Caco-2 (cell line): ENCODE data around the gene ILDR2. TPM values are rescaled to one million over a fixed set of nuclear protein-coding genes. Genes with fewer than 3 reads are reported as not detected.

Experiments used
- BruUV-seq: library from RNA; stranded (reverse); fragments of 400-500 nt; replicated peaks from 2 replicates; lab custom pipeline; 2021; lab: Mats Ljungman, UMichigan
- CTCF ChIA-PET: fragments of 300-600 bp; sonication (Branson Sonifier 250); formaldehyde crosslinking; loops from one replicate; lab custom pipeline; 2022; ENCODE audit warnings: antibody characterized with exemption; lab: Charles Lee
- POLR2A ChIA-PET: fragments of 300-600 bp; sonication (Branson Sonifier 250); formaldehyde crosslinking; loops from one replicate; lab custom pipeline; 2022; ENCODE audit warnings: antibody characterized with exemption; lab: Charles Lee
- DNase-seq, 2 experiments: peaks; one replicate each; pipeline versions ENCODE4 v3.0.0 to v3.0.0-alpha.2; 2020 to 2022
- H3K27me3 ChIP-seq: replicated peaks from 2 replicates; pipeline ENCODE4 v1.6.0; 2011; ENCODE audit warnings: low read length; ENCODE audit not compliant: control insufficient read depth, insufficient read depth
- H3K36me3 ChIP-seq: 2 replicates; pipeline ENCODE4 v1.5.1; 2011; ENCODE audit warnings: low read length; ENCODE audit not compliant: control insufficient read depth, insufficient read depth
- H3K4me1 ChIP-seq: fragments of 250-450 bp; sonication (Bioruptor Pico); 2 replicates; pipeline ENCODE4 v1.5.1; 2020; ENCODE audit warnings: mild to moderate bottlenecking
- H3K4me3 ChIP-seq: 2 replicates; pipeline ENCODE4 v1.5.1; 2011; ENCODE audit warnings: low read depth, mild to moderate bottlenecking, control low read depth, low read length
- H3K9me3 ChIP-seq: fragments of 250-450 bp; sonication (Bioruptor Pico); 2 replicates; pipeline ENCODE4 v1.5.1; 2020; ENCODE audit warnings: mild to moderate bottlenecking, moderate library complexity
- H3K27ac Mint-ChIP-seq: one replicate; pipeline ENCODE4 v1.8.0; 2022; ENCODE audit warnings: mixed read lengths; ENCODE audit not compliant: unreplicated experiment
- H3K27me3 Mint-ChIP-seq: one replicate; pipeline ENCODE4 v1.8.0; 2022; ENCODE audit warnings: mixed read lengths; ENCODE audit not compliant: insufficient read depth, unreplicated experiment
- H3K36me3 Mint-ChIP-seq: one replicate; pipeline ENCODE4 v1.8.0; 2022; ENCODE audit warnings: mild to moderate bottlenecking, mixed read lengths; ENCODE audit not compliant: insufficient read depth, unreplicated experiment
- H3K4me1 Mint-ChIP-seq: one replicate; pipeline ENCODE4 v1.8.0; 2022; ENCODE audit warnings: low read depth, mixed read lengths; ENCODE audit not compliant: unreplicated experiment
- H3K4me3 Mint-ChIP-seq: one replicate; pipeline ENCODE4 v1.8.0; 2022; ENCODE audit warnings: mild to moderate bottlenecking, moderate library complexity, mixed read lengths; ENCODE audit not compliant: unreplicated experiment
- H3K9me3 Mint-ChIP-seq: one replicate; pipeline ENCODE4 v1.8.0; 2022; ENCODE audit warnings: mixed read lengths; ENCODE audit not compliant: unreplicated experiment
- intact Hi-C: fragments of 100-400 bp; cut with micrococcal nuclease; formaldehyde crosslinking; loops from one replicate; pipeline ENCODE4 v1.10.0; 2022; ENCODE audit not compliant: unreplicated experiment
- total RNA-seq: library from RNA; stranded (reverse); gene quantifications from 2 replicates; pipeline ENCODE4 v1.2.3, GENCODE V29; 2022
- TF ChIP-seq, protein P1 (sequence below), 2 experiments: fragments of 200-600 bp in 1 of 2; IDR thresholded peaks; 1 replicate in 1 of 2; 2 replicates in 1 of 2; pipeline versions ENCODE4 v1.5.1 to v1.8.0; 2011 to 2022; ENCODE audit warnings: antibody characterized with exemption in 1 of 2, control low read depth in 1 of 2, inconsistent platforms in 1 of 2, low read depth in 1 of 2, low read length in 1 of 2, mild to moderate bottlenecking in 1 of 2, moderate library complexity in 1 of 2; ENCODE audit not compliant: insufficient read depth in 1 of 2, severe bottlenecking in 1 of 2, unreplicated experiment in 1 of 2

ILDR2 gene
- total RNA-seq, 1 experiment from 2014 or later: 0.98 TPM

DNA sequence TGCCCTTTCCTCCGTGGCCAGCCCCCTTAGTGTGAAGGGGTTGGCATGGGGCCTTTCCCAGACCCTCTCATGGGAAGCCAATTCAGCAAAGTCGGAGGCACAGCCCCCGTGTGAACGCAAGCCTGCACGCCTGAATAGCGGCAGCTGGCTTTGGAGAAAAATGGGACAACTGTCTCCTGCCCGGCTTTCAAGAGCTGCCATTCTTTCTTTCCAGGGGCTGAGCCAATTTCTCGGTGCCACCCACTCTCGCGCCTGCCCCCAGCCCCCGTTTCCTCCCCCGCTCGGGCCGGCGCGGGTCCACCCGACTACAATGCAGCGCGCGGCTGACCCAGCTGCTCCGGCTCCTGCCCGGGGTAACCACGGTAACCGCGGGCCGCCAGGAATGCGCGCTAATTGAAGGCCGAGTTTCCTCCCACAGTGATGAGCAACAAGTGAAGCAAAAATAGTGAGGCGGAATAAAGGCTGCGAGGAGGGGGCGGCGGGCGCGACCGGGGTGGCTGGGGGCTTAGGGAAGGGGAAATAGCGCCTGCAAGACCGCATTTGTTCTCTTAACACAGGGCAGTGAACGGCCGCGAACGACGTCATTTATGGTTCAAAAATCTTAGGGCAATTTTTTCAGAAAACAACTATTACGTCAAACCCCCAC lies 27.8 kb downstream of the ILDR2 start:
- no TSS peak for BruUV-seq
- ChIA-PET CTCF (no interaction called here), POLR2A (no interaction called here)
- TF ChIP-seq, protein P1, sequence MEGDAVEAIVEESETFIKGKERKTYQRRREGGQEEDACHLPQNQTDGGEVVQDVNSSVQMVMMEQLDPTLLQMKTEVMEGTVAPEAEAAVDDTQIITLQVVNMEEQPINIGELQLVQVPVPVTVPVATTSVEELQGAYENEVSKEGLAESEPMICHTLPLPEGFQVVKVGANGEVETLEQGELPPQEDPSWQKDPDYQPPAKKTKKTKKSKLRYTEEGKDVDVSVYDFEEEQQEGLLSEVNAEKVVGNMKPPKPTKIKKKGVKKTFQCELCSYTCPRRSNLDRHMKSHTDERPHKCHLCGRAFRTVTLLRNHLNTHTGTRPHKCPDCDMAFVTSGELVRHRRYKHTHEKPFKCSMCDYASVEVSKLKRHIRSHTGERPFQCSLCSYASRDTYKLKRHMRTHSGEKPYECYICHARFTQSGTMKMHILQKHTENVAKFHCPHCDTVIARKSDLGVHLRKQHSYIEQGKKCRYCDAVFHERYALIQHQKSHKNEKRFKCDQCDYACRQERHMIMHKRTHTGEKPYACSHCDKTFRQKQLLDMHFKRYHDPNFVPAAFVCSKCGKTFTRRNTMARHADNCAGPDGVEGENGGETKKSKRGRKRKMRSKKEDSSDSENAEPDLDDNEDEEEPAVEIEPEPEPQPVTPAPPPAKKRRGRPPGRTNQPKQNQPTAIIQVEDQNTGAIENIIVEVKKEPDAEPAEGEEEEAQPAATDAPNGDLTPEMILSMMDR (IDR thresholded peaks at IDR 0.05; ENCODE audit: insufficient read depth in 1 of 2, low read depth in 1 of 2, low read length in 1 of 2, severe bottlenecking in 1 of 2, unreplicated experiment in 1 of 2): no peak
- Mint-ChIP-seq H3K9me3 (no peaks in the 10 kb centered on the region), H3K4me3 (peak overlapping the region; percentile 53), H3K27ac (no peak overlapping the region), H3K27me3 (peaks cover 6% of the 10 kb centered on the region), H3K36me3 (no peaks in the 10 kb centered on the region), H3K4me1 (no peaks in the 10 kb centered on the region)
- DNase-seq: peak; percentile 40 to 54
- no peaks in the 10 kb centered on the region for H3K27me3 ChIP-seq
- H3K9me3 ChIP-seq: no peaks in the 10 kb centered on the region
- H3K4me3 ChIP-seq: peak overlapping the region; percentile 27
- intact Hi-C loops: no loop called here
- H3K4me1 ChIP-seq: peaks cover 6% of the 10 kb centered on the region
- no peaks in the 10 kb centered on the region for H3K36me3 ChIP-seq

- Mint-ChIP-seq H3K27ac (no peak overlapping the region), H3K4me3 (no peak overlapping the region), H3K9me3 (no peaks in the 10 kb centered on the region), H3K27me3 (peaks cover 6% of the 10 kb centered on the region), H3K4me1 (no peaks in the 10 kb centered on the region), H3K36me3 (no peaks in the 10 kb centered on the region)
- H3K36me3 ChIP-seq: no peaks in the 10 kb centered on the region
- no peaks in the 10 kb centered on the region for H3K27me3 ChIP-seq
- intact Hi-C loops: no loop called here
- CTCF ChIA-PET: interaction anchor here (0.7 kb wide), 1 partner anchor 34 kb away, joined by 3 read pairs; no protein-coding TSS in a partner anchor
- H3K4me3 ChIP-seq: no peak overlapping the region
- H3K4me1 ChIP-seq: no peaks in the 10 kb centered on the region
- POLR2A ChIA-PET: no interaction called here
- DNase-seq: no peak
- no peaks in the 10 kb centered on the region for H3K9me3 ChIP-seq
- TF ChIP-seq, protein P1 (IDR thresholded peaks at IDR 0.05; ENCODE audit: insufficient read depth in 1 of 2, low read depth in 1 of 2, low read length in 1 of 2, severe bottlenecking in 1 of 2, unreplicated experiment in 1 of 2): no peak
- BruUV-seq: no TSS peak
Measured at GRCh38 chr1:166944186-166944967, 31.0 kb downstream of the ILDR2 start.

- no peaks in the 10 kb centered on the region for H3K9me3 ChIP-seq
- ChIA-PET POLR2A (no interaction called here), CTCF (no interaction called here)
- Mint-ChIP-seq H3K27ac (no peak overlapping the region), H3K4me3 (no peak overlapping the region), H3K36me3 (no peaks in the 10 kb centered on the region), H3K9me3 (no peaks in the 10 kb centered on the region), H3K4me1 (no peaks in the 10 kb centered on the region), H3K27me3 (peaks cover 9% of the 10 kb centered on the region)
- H3K4me3 ChIP-seq: no peak overlapping the region
- intact Hi-C loops: no loop called here
- BruUV-seq: no TSS peak
- H3K4me1 ChIP-seq: no peaks in the 10 kb centered on the region
- no peaks in the 10 kb centered on the region for H3K27me3 ChIP-seq
- DNase-seq: no peak
- H3K36me3 ChIP-seq: no peaks in the 10 kb centered on the region
- TF ChIP-seq, protein P1 (IDR thresholded peaks at IDR 0.05; ENCODE audit: insufficient read depth in 1 of 2, low read depth in 1 of 2, low read length in 1 of 2, severe bottlenecking in 1 of 2, unreplicated experiment in 1 of 2): no peak
Measured at GRCh38 chr1:166939741-166940375, 35.5 kb downstream of the ILDR2 start.
